IPS DF 19.7 (cell line): ENCODE measurements around the gene FXYD4.
"Not testable (repeated sequence)": the region's sequence is repeated elsewhere in the genome, so short reads cannot be mapped to it uniquely, and the experiment has no call there.

Experiments used
- DNase-seq: peaks from one replicate; pipeline ENCODE4 v3.0.0-alpha.2; 2013; ENCODE audit warnings: low read depth, low spot score

Gene FXYD4

GRCh38 chr10:43375401-43376020 is 4.1 kb downstream of the FXYD4 start:
- no peak for DNase-seq

- no peak for DNase-seq
Observed at GRCh38 chr10:43376046-43376635, 4.7 kb downstream of the FXYD4 start.

- no peak for DNase-seq
Observed at GRCh38 chr10:43376828-43377423, 5.5 kb downstream of the FXYD4 start.

- DNase-seq = no peak
Observed at GRCh38 chr10:43377424-43377883, 6.0 kb downstream of the FXYD4 start.

GRCh38 chr10:43380610-43381222 is 9.3 kb downstream of the FXYD4 start:
- DNase-seq = no peak

GRCh38 chr10:43383204-43383971 is 12.0 kb downstream of the FXYD4 start:
- DNase-seq = no peak

- no peak for DNase-seq
Observed at GRCh38 chr10:43384252-43385221, 13.1 kb downstream of the FXYD4 start.

GRCh38 chr10:43385412-43386004 is 14.1 kb downstream of the FXYD4 start:
- DNase-seq = no peak

- no peak for DNase-seq
Observed at GRCh38 chr10:43386549-43386948, 15.1 kb downstream of the FXYD4 start.

- no peak for DNase-seq
Observed at GRCh38 chr10:43386981-43387677, 15.7 kb downstream of the FXYD4 start.

- no peak for DNase-seq
Observed at GRCh38 chr10:43387678-43388032, 16.2 kb downstream of the FXYD4 start.

GRCh38 chr10:43389867-43390266 is 18.4 kb downstream of the FXYD4 start:
- DNase-seq = no peak

- no peak for DNase-seq
Observed at GRCh38 chr10:43390333-43390732, 18.9 kb downstream of the FXYD4 start.

- DNase-seq = no peak
Observed at GRCh38 chr10:43390759-43391158, 19.3 kb downstream of the FXYD4 start.

- DNase-seq = no peak
Observed at GRCh38 chr10:43391496-43391895, 20.1 kb downstream of the FXYD4 start.

GRCh38 chr10:43392748-43393147 is 21.3 kb downstream of the FXYD4 start:
- DNase-seq = no peak

GRCh38 chr10:43393186-43393585 is 21.8 kb downstream of the FXYD4 start:
- DNase-seq = not testable (repeated sequence)

GRCh38 chr10:43393606-43394360 is 22.3 kb downstream of the FXYD4 start:
- no peak for DNase-seq

GRCh38 chr10:43394868-43395267 is 23.4 kb downstream of the FXYD4 start:
- no peak for DNase-seq
